ENCODE results near the gene DERL2.

DERL2 gene

DNA sequence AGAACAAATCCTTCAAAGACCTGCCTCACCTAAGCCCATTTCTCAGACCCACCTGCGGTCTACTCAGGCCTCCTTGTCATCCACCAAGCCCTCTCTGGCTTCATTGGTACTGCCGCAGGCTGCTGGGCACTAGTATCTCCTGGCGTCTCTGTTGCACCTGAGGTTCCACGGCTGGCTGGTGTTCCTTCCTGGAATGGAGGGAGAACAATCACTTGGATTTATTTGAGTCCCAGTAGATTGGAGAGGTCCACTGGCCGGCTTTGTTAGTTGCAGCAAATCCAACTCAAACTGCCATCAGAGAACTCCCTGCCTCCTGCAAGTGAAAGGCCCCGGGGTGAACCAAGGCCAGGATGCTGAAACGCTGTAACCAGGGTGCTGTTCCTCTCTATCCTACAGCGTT lies 15.7 kb upstream of the DERL2 start:
- no peak for DNase-seq (ENCODE audit: low spot score)

DNA sequence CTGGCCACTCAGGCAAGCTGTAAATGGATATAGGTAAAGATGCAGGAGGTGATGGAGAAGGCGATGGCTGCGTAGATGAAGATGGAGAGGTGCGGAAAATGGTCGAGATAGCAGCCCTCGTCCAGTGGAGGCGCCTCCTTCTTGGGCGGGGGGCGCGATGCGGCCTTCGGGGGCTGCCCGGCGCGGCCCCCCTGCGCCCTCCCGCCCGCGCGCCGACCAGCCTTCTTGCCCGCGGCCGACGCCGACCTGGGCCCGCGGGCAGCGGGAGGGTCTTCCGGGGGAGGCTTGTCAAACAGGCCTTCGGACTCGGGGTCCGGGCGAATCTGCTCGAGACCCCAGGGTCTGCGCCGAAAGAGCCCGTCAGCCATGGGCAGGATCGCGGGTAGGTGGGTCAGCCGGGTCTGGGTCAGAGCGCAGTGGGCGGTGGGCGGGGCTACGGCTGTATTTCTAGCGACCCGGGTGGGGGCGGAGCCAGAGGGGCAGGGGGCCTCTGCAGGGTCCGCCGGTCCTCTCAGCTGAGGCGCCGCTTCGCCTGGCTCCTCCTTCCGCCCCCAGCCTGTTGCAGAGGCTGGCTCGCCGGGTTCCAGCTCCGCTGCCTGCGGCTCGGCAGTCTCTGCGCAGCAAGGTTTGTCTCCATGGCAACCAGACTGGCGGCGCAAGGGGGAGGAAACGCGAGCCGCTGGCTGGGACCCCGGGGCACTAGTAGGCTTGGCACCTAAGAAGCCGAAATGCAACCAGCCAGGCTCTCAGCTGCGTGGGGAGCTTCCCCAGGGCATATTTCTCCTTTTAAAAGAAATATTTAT lies 14.8 kb upstream of the DERL2 start:
- DNase-seq (ENCODE audit: low spot score): peak; percentile 97

GRCh38 chr17:5500247-5500588 lies 14.2 kb upstream of the DERL2 start:
- DNase-seq (ENCODE audit: low spot score): peak; percentile 22

DNA sequence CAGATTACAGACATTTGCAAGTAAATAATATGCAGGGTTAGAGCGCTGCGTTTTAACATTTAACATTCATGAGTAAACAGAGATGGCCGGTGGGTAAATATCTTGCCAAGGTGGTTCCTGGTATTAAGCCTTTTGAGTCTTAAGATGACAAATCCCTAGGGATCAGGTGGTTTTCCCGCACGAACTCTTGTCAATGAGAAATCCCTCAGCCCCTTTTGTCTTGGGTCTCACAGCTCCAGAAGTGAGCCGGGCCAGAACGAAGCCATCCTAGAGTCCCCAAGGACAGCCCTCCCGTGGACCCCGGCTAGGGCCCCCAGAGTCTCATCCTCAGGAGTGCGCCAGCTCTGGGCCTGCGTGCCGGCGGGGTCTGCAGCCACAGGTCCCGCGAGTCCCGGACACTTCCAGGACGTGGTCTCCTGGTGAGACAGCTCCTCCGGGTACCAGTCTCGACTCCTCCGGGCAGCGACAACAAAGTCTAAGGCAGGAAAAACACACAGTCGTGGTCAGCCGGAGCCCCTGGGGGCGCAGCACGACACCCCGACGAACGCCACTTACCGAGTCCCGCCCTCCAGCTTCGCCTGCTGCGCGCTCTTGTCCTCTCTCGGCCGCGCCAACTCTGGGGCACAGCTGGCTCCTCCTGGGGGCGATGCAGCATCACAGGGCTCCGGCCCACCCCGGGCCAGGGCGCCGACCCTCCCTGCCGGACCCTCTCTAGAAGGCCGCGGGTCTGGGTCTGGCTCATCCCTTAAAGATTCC lies 13.7 kb upstream of the DERL2 start:
- peak; percentile 64 for DNase-seq (ENCODE audit: low spot score)

- DNase-seq (ENCODE audit: low spot score): no peak
Measured at GRCh38 chr17:5492970-5493369, 7.0 kb upstream of the DERL2 start.

DNA sequence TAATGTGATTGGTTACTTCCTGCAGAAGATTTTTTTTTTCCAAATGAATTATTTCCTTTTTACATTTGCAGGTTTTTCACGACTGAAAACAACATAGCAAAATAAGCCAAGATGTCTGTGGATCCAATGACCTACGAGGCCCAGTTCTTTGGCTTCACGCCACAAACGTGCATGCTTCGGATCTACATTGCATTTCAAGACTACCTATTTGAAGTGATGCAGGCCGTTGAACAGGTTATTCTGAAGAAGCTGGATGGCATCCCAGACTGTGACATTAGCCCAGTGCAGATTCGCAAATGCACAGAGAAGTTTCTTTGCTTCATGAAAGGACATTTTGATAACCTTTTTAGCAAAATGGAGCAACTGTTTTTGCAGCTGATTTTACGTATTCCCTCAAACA lies 2.8 kb upstream of the DERL2 start:
- DNase-seq (ENCODE audit: low spot score): no peak

- peak; percentile 99 for DNase-seq (ENCODE audit: low spot score)
Measured at GRCh38 chr17:5486206-5487124, 487 bp upstream of the DERL2 start, which contains the start of gene MIS12. Gene MIS12, plus strand, starts transcription at chr17:5486566. Its CDS starts 2,297 bp downstream, at chr17:5488863.

DNA sequence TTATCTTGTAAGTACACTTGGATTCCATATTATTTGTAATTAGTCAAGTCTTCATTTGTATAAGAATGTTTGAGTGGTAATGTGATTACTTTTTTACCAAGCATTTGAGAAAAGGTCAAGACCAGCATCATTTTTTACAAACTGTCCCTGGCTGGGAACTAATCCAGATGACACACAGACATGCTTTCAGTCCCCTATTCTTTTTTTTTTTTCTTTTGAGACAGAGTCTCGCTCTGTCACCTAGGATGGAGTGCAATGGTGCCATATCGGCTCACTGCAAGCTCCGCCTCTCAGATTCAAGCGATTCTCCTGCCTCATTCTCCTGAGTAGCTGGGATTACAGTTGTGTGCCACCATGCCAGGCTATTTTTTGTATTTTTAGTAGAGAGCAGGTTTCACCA lies 4.5 kb downstream of the DERL2 start:
- DNase-seq (ENCODE audit: low spot score): no peak

GRCh38 chr17:5480962-5481361 lies 5.0 kb downstream of the DERL2 start:
- DNase-seq (ENCODE audit: low spot score): no peak

DNA sequence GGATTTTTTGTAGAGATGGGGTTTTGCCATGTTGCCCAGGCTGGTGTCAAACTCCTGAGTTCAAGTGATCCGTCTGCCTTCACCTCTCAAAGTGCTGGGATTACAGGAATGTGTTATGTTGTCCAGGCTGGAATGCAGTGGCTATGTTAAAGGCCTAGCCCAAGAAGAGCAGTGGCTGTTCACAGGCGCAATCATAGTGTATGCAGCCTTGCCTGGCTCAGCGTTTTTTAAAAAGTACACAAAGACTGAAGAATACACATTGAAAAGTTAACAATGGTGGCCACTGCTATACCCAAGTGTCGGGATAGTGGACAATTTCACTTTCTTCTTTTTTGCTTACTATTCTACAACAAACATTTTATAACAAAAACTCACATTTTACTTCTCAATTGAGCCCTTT lies 7.0 kb downstream of the DERL2 start:
- DNase-seq (ENCODE audit: low spot score): no peak

DNA sequence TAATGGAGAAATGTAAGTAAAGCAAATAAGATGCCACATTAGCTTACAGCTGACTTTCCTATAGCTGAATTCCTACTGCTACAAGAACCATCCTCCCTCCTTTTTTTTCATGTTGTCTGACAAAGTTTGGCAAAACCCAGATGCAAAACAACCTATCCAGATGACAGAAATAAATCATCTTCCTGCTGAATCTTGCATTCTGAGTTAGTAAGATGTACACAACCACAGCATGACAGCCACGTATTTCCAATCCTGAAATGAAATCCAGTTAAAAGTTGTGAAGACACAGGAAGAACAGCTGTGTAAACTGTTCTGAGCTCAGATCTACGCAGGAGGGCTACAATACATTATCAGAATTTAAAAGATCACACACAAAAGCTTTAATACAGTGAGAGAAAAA lies 12.1 kb downstream of the DERL2 start:
- DNase-seq (ENCODE audit: low spot score): no peak

GRCh38 chr17:5472511-5472910 lies 13.5 kb downstream of the DERL2 start:
- no peak for DNase-seq (ENCODE audit: low spot score)

DNA sequence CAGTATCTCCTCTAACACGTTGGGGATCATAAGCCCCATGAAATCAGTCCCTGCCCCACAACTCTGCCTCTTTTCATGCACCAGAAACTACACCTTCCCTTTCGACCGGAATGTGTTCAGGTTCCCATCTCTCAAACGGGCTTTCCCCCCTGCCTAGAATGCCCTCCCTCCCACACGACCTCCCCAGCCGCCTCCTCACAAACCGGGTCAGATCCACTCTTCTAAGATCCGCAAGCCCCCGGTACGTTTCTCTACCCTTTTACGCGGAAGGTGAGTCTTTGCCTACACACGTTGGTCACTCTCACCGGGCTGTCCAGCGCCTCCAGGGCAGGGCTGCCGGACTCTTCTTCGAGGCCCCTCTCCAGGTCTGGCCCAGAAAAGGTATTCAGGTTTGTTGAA lies 17.9 kb downstream of the DERL2 start:
- no peak for DNase-seq (ENCODE audit: low spot score)

DNA sequence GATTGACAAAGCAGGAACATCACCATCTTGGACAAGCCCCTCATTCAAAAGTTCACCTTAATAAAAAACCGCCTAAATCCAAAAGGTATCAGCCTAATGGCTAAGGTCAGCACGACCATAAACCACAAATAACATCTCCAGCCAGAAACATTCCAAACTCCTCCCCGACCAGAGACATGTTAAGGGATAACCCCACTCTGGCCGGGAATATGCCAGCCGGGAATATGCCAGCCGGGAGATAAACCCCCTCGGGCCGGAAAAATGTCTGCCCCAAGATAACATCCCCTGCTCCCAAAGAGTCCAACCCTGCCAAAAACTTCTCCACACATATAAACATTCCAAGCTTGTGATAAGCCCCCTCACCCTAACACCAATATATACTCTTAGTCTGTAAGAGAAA lies 18.6 kb downstream of the DERL2 start:
- no peak for DNase-seq (ENCODE audit: low spot score)

- no peak for DNase-seq (ENCODE audit: low spot score)
Measured at GRCh38 chr17:5466295-5466694, 19.7 kb downstream of the DERL2 start.

- DNase-seq (ENCODE audit: low spot score): no peak
Measured at GRCh38 chr17:5464717-5465507, 21.1 kb downstream of the DERL2 start.

DNA sequence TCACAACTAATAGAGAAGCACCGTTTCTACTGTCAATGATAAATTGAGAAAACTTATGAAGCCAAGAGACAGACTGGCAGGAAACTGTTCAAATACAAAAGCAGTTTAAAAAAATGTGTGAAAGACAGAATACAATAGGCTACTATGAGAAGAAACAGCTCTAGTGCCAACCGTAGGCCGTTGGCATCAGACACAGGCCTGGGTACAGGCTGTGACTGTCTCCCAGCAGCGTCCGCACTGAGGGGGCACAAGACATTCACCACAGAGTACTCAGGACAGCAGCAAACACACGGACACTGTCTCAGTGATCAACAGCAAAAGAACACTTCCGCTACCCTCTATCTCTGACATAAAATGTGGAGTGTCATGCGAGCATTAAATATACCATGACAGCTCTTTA lies 39.2 kb downstream of the DERL2 start:
- DNase-seq (ENCODE audit: low spot score): no peak

DNA sequence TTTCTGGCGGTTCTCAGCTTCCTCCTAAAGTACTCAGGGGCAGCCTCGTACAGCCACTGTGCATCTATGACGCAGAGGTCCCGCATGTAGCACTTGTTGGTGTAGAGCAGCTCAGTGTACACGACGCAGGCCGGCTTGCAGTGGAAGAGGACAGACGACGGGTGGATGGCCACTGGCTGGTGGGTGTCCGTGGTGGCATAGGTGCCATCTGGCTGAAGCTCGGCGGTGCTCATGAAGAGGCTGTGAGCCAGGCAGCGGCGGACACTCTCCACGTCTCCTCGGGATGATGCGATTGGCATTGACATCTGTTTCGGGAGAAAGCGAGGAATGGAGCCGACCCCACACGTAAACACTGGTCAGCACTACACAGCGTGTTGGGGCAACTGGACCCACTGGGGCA lies 41.8 kb downstream of the DERL2 start:
- DNase-seq (ENCODE audit: low spot score): no peak

GRCh38 chr17:5443728-5444127 lies 42.2 kb downstream of the DERL2 start:
- DNase-seq (ENCODE audit: low spot score): no peak

- no peak for DNase-seq (ENCODE audit: low spot score)
Measured at GRCh38 chr17:5439446-5439764, 46.6 kb downstream of the DERL2 start.

- DNase-seq (ENCODE audit: low spot score): peak; percentile 93
Measured at GRCh38 chr17:5438716-5439445, 47.1 kb downstream of the DERL2 start, which contains the start of gene C1QBP. Gene C1QBP, minus strand, starts transcription at chr17:5439155. Its CDS starts 82 bp downstream, at chr17:5439073.
